A549 treated with GW870086 at 1 μM for 4 hours (cell line): Measurements from ENCODE around the gene ANKRD13C. TPM values are rescaled to one million over a fixed set of nuclear protein-coding genes. Genes with fewer than 3 reads are reported as not detected.

Experiments
- total RNA-seq: library from RNA; stranded (reverse); fragments of 200-300 nt; extraction: Qiagen RNA extraction; gene quantifications from 5 replicates; pipeline ENCODE4 v1.2.3, GENCODE V29; 2022; ENCODE audit warnings: low read depth

The ANKRD13C gene
- 6.7 to 9.3 TPM (median 7.9 TPM) in 5 replicates for total RNA-seq

GRCh38 chr1:70354332-70355110 is at the start of gene ANKRD13C:
Gene ANKRD13C, minus strand, starts transcription at chr1:70354722. Its CDS starts 314 bp downstream, at chr1:70354408.

GRCh38 chr1:70221238-70222121 is 133.0 kb downstream of the ANKRD13C start, which contains the start of gene SRSF11:
Gene SRSF11, plus strand, starts transcription at chr1:70221380. Its CDS starts 257 bp downstream, at chr1:70221637.

Other genes with a start within 250 kb of the ANKRD13C start
- 7.5 to 11.2 TPM (median 9.6 TPM) in 5 replicates for gene LRRC40, start 149.1 kb downstream of the ANKRD13C start, total RNA-seq
- 55.0 to 81.6 TPM (median 70.7 TPM) in 5 replicates for gene SRSF11, start 133.3 kb downstream of the ANKRD13C start, total RNA-seq
- 1.1 to 2.3 TPM (median 1.7 TPM) in 5 replicates for gene CTH, start 56.5 kb upstream of the ANKRD13C start, total RNA-seq